ENCODE measurements around the gene TBCK.

TBCK gene

GRCh38 chr4:106041294-106042002 lies 274.6 kb downstream of the TBCK start:
- H3K4me2 ChIP-seq (ENCODE audit: low read depth, low read length, poor library complexity, severe bottlenecking): no peak overlapping the region
- no peak overlapping the region for H2AFZ ChIP-seq (ENCODE audit: low read length)

GRCh38 chr4:106039796-106040195 lies 276.2 kb downstream of the TBCK start:
- TF ChIP-seq CTCF (conservative IDR thresholded peaks at IDR 0.05; ENCODE audit: low read length) (no peak), EZH2phosphoT487 (IDR thresholded peaks at IDR 0.05; ENCODE audit: borderline replicate concordance) (no peak)
- Histone ChIP-seq H3K79me2 (ENCODE audit: insufficient read depth, low read length) (no peaks in the 10 kb centered on the region), H3K36me3 (ENCODE audit: insufficient read depth, low read length) (no peaks in the 10 kb centered on the region), H3K27me3 (ENCODE audit: insufficient read depth, low read length, poor library complexity, severe bottlenecking) (no peaks in the 10 kb centered on the region), H3K9me2 (replicated peaks; ENCODE audit: low read depth, low read length) (no peaks in the 10 kb centered on the region), H3K4me1 (ENCODE audit: insufficient read depth, low read length, poor library complexity, severe bottlenecking) (peaks cover 31% of the 10 kb centered on the region), H3K9ac (ENCODE audit: low read depth, low read length, poor library complexity, severe bottlenecking) (no peak overlapping the region), H3F3A (ENCODE audit: low read depth) (no peaks in the 10 kb centered on the region), H3K4me3 (ENCODE audit: low read length, poor library complexity, severe bottlenecking) (no peak overlapping the region), H2AFZ (ENCODE audit: low read length) (no peak overlapping the region), H4K20me1 (ENCODE audit: insufficient read depth, low read length, poor library complexity, severe bottlenecking) (no peaks in the 10 kb centered on the region), H3K9me3 (ENCODE audit: insufficient read depth, low read depth, low read length) (no peaks in the 10 kb centered on the region), H3K4me2 (ENCODE audit: low read depth, low read length, poor library complexity, severe bottlenecking) (no peak overlapping the region)

More at GRCh38 chr4:106041294-106042002, 274.6 kb downstream of the TBCK start:
- no peaks in the 10 kb centered on the region for H3K9me3 ChIP-seq (ENCODE audit: insufficient read depth, low read depth, low read length)
- H3K27me3 ChIP-seq (ENCODE audit: insufficient read depth, low read length, poor library complexity, severe bottlenecking): no peaks in the 10 kb centered on the region
- no peaks in the 10 kb centered on the region; the same call in 1 of the 2 replicates for H3K36me3 ChIP-seq (ENCODE audit: insufficient read depth, low read length)
- TF ChIP-seq CTCF (conservative IDR thresholded peaks at IDR 0.05; ENCODE audit: low read length) (no peak), EZH2phosphoT487 (IDR thresholded peaks at IDR 0.05; ENCODE audit: borderline replicate concordance) (no peak)
- H3K4me1 ChIP-seq (ENCODE audit: insufficient read depth, low read length, poor library complexity, severe bottlenecking): peaks cover 16% of the 10 kb centered on the region
- no peaks in the 10 kb centered on the region for H3K9me2 ChIP-seq (replicated peaks; ENCODE audit: low read depth, low read length)
- no peaks in the 10 kb centered on the region for H3K79me2 ChIP-seq (ENCODE audit: insufficient read depth, low read length)
- H3K4me3 ChIP-seq (ENCODE audit: low read length, poor library complexity, severe bottlenecking): no peak overlapping the region
- no peaks in the 10 kb centered on the region for H3F3A ChIP-seq (ENCODE audit: low read depth)
- no peak overlapping the region for H3K9ac ChIP-seq (ENCODE audit: low read depth, low read length, poor library complexity, severe bottlenecking)
- no peaks in the 10 kb centered on the region for H4K20me1 ChIP-seq (ENCODE audit: insufficient read depth, low read length, poor library complexity, severe bottlenecking)

GRCh38 chr4:106038908-106039307 lies 277.1 kb downstream of the TBCK start:
- H3F3A ChIP-seq (ENCODE audit: low read depth): no peaks in the 10 kb centered on the region
- no peak overlapping the region for H3K4me2 ChIP-seq (ENCODE audit: low read depth, low read length, poor library complexity, severe bottlenecking)
- TF ChIP-seq CTCF (conservative IDR thresholded peaks at IDR 0.05; ENCODE audit: low read length) (no peak), EZH2phosphoT487 (IDR thresholded peaks at IDR 0.05; ENCODE audit: borderline replicate concordance) (no peak)
- no peaks in the 10 kb centered on the region for H3K36me3 ChIP-seq (ENCODE audit: insufficient read depth, low read length)
- no peaks in the 10 kb centered on the region for H3K79me2 ChIP-seq (ENCODE audit: insufficient read depth, low read length)
- H3K9me2 ChIP-seq (replicated peaks; ENCODE audit: low read depth, low read length): no peaks in the 10 kb centered on the region
- H4K20me1 ChIP-seq (ENCODE audit: insufficient read depth, low read length, poor library complexity, severe bottlenecking): no peaks in the 10 kb centered on the region
- no peaks in the 10 kb centered on the region for H3K9me3 ChIP-seq (ENCODE audit: insufficient read depth, low read depth, low read length)
- H3K4me3 ChIP-seq (ENCODE audit: low read length, poor library complexity, severe bottlenecking): no peak overlapping the region
- peaks cover 39% of the 10 kb centered on the region for H3K4me1 ChIP-seq (ENCODE audit: insufficient read depth, low read length, poor library complexity, severe bottlenecking)
- H2AFZ ChIP-seq (ENCODE audit: low read length): no peak overlapping the region
- H3K27me3 ChIP-seq (ENCODE audit: insufficient read depth, low read length, poor library complexity, severe bottlenecking): no peaks in the 10 kb centered on the region
- H3K9ac ChIP-seq (ENCODE audit: low read depth, low read length, poor library complexity, severe bottlenecking): no peak overlapping the region

Data from Loucy (cell line).